ENCODE results near the gene DTHD1. TPM values are rescaled to one million over a fixed set of nuclear protein-coding genes. Genes with fewer than 3 reads are reported as not detected.

DTHD1 gene
- total RNA-seq, 1 donor from 2014 or later, result not detected

DNA sequence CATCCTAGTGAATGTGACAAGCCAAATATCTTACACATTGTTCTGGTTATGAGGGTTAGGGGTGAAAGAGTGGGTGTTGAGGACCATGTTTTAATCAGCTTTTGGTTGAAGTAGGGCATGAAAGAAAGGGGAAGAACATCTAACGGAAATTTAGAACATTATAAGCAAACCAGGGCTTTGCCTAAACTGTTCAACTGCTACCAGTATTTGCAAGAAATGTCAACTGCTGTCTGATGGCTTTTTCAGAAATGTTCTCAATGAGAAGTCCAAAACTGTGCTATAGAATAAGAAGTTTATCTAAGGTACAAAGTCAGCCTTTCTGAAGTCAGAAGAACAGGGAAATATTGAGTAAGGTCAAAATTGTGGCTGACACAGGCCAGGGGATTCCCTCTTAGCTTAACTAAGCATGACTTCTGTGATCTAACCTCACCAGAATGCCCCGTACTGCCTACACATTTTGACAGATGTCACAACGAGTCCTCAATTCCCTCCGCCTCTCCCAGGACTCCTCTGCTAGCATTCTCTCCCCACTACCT, 67.1 kb downstream of the DTHD1 start:
- H3K9ac ChIP-seq (ENCODE audit: low read length), result no peak overlapping the region
- Mint-ChIP-seq H3K9me3 (ENCODE audit: unreplicated experiment) (no peaks in the 10 kb centered on the region), H3K4me1 (ENCODE audit: low read depth, unreplicated experiment) (peaks cover 7% of the 10 kb centered on the region), H3K36me3 (ENCODE audit: low read depth, unreplicated experiment) (no peaks in the 10 kb centered on the region), H3K27ac (ENCODE audit: unreplicated experiment) (no peak overlapping the region), H3K27me3 (ENCODE audit: low read depth, unreplicated experiment) (no peaks in the 10 kb centered on the region), H3K4me3 (ENCODE audit: unreplicated experiment) (no peak overlapping the region)
- no peak overlapping the region for H3K4me3 ChIP-seq (ENCODE audit: insufficient read depth, low read depth, low read length)
- H3K9me3 ChIP-seq (ENCODE audit: insufficient read depth, low read depth, low read length), result no peaks in the 10 kb centered on the region
- no peaks in the 10 kb centered on the region for H4K20me1 ChIP-seq (ENCODE audit: insufficient read depth, low read length)
- no peak overlapping the region for H3K4me2 ChIP-seq (ENCODE audit: low read length)
- H3K4me1 ChIP-seq (ENCODE audit: insufficient read depth, low read length), result peaks cover 8% of the 10 kb centered on the region
- H3K79me2 ChIP-seq (ENCODE audit: insufficient read depth, low read length), result no peaks in the 10 kb centered on the region
- no peaks in the 10 kb centered on the region for H3K36me3 ChIP-seq (ENCODE audit: insufficient read depth, low read length)
- no peak overlapping the region for H2AFZ ChIP-seq (ENCODE audit: low read depth, low read length)
- no peaks in the 10 kb centered on the region for H3K27me3 ChIP-seq (ENCODE audit: insufficient read depth, low read length)
- no peak for TF ChIP-seq EZH2 (IDR thresholded peaks at IDR 0.05; ENCODE audit: insufficient read depth, low read length)
- TF ChIP-seq, protein P1, sequence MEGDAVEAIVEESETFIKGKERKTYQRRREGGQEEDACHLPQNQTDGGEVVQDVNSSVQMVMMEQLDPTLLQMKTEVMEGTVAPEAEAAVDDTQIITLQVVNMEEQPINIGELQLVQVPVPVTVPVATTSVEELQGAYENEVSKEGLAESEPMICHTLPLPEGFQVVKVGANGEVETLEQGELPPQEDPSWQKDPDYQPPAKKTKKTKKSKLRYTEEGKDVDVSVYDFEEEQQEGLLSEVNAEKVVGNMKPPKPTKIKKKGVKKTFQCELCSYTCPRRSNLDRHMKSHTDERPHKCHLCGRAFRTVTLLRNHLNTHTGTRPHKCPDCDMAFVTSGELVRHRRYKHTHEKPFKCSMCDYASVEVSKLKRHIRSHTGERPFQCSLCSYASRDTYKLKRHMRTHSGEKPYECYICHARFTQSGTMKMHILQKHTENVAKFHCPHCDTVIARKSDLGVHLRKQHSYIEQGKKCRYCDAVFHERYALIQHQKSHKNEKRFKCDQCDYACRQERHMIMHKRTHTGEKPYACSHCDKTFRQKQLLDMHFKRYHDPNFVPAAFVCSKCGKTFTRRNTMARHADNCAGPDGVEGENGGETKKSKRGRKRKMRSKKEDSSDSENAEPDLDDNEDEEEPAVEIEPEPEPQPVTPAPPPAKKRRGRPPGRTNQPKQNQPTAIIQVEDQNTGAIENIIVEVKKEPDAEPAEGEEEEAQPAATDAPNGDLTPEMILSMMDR (IDR thresholded peaks at IDR 0.05; ENCODE audit: insufficient read depth, low read depth, low read length), result no peak
- no peak overlapping the region for H3K27ac ChIP-seq (ENCODE audit: low read depth, low read length)
- DNase-seq (ENCODE audit: low read depth), result no peak
- FAIRE-seq, result no peak

DNA sequence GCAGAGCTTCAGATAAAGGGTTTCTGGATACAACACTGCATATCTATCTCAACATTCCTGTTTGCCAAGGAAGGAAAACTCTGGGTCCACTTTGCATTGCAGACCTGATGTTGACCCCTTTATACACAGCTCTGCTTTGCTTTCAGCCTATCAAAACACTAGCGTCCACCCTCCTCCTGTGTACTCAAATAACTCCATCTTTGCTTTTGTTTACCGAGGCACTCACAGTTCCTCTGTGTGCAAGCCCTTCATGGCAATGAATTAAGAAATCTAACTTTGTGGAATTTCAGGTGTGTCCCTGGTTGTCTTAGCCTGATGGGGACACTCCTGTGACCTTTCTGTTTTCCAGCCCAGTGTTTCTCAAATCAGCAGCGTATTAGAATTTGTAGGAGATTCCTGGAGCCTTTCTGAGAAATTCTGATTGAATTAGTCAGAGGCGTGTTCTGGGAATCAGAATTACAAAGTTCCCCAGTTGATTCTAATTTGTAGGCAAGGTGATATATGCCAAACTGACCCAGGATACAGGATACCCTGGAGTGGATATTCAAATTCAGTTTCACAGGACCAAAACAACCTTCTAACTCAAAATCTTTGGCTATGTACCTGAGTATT, 68.6 kb downstream of the DTHD1 start:
- H3K4me3 ChIP-seq (ENCODE audit: insufficient read depth, low read depth, low read length), result no peak overlapping the region
- no peak overlapping the region for H3K9ac ChIP-seq (ENCODE audit: low read length)
- DNase-seq (ENCODE audit: low read depth) (no peak), FAIRE-seq (no peak)
- H4K20me1 ChIP-seq (ENCODE audit: insufficient read depth, low read length), result no peaks in the 10 kb centered on the region
- TF ChIP-seq, protein P1 (IDR thresholded peaks at IDR 0.05; ENCODE audit: insufficient read depth, low read depth, low read length), result no peak
- TF ChIP-seq EZH2 (IDR thresholded peaks at IDR 0.05; ENCODE audit: insufficient read depth, low read length), result no peak
- H3K36me3 Mint-ChIP-seq (ENCODE audit: low read depth, unreplicated experiment), result no peaks in the 10 kb centered on the region
- no peaks in the 10 kb centered on the region for H3K79me2 ChIP-seq (ENCODE audit: insufficient read depth, low read length)
- H3K27ac Mint-ChIP-seq (ENCODE audit: unreplicated experiment), result no peak overlapping the region
- no peaks in the 10 kb centered on the region for H3K27me3 Mint-ChIP-seq (ENCODE audit: low read depth, unreplicated experiment)
- no peaks in the 10 kb centered on the region for H3K36me3 ChIP-seq (ENCODE audit: insufficient read depth, low read length)
- H3K9me3 ChIP-seq (ENCODE audit: insufficient read depth, low read depth, low read length), result no peaks in the 10 kb centered on the region
- H3K27ac ChIP-seq (ENCODE audit: low read depth, low read length), result no peak overlapping the region
- peak overlapping the region; percentile 55 for H3K4me2 ChIP-seq (ENCODE audit: low read length)
- H3K4me1 ChIP-seq (ENCODE audit: insufficient read depth, low read length), result peaks cover 8% of the 10 kb centered on the region
- no peaks in the 10 kb centered on the region for H3K27me3 ChIP-seq (ENCODE audit: insufficient read depth, low read length)
- H3K4me1 Mint-ChIP-seq (ENCODE audit: low read depth, unreplicated experiment), result peaks cover 7% of the 10 kb centered on the region
- H3K4me3 Mint-ChIP-seq (ENCODE audit: unreplicated experiment), result no peak overlapping the region
- no peak overlapping the region for H2AFZ ChIP-seq (ENCODE audit: low read depth, low read length)
- no peaks in the 10 kb centered on the region for H3K9me3 Mint-ChIP-seq (ENCODE audit: unreplicated experiment)

DNA sequence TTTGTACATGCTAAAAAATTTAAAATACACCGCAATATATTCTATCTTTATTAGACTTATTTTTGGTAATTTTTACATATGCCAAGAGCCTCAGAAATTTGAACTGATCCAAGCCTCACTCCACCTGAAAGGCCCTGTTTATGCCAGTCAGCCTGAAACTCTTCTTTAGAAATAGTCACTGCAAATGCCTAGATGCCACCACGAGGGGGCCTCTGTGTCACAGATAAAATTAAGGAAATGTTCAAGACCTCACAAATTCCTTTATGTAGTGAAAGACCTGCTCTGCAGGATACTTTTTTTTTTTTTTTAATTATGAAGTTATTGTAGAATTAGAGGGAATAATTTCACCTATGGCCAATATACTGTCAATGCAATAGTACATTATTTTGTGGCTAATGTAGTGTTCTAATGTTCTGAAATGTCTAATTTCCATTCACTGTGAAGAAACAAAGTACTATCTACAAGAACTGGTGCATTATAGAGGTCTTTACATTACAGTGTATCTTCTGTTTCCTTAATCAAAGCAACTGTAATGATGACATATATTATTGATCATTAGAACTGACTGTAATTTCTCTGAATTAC, 69.8 kb downstream of the DTHD1 start:
- FAIRE-seq (no peak), DNase-seq (ENCODE audit: low read depth) (peak; percentile 13)
- H3K27me3 ChIP-seq (ENCODE audit: insufficient read depth, low read length), result no peaks in the 10 kb centered on the region
- no peak overlapping the region for H3K4me3 Mint-ChIP-seq (ENCODE audit: unreplicated experiment)
- no peak overlapping the region for H3K4me2 ChIP-seq (ENCODE audit: low read length)
- H3K79me2 ChIP-seq (ENCODE audit: insufficient read depth, low read length), result no peaks in the 10 kb centered on the region
- H3K27ac ChIP-seq (ENCODE audit: low read depth, low read length), result no peak overlapping the region
- H3K27me3 Mint-ChIP-seq (ENCODE audit: low read depth, unreplicated experiment), result no peaks in the 10 kb centered on the region
- no peak overlapping the region for H3K27ac Mint-ChIP-seq (ENCODE audit: unreplicated experiment)
- peaks cover 7% of the 10 kb centered on the region for H3K4me1 Mint-ChIP-seq (ENCODE audit: low read depth, unreplicated experiment)
- no peak overlapping the region for H2AFZ ChIP-seq (ENCODE audit: low read depth, low read length)
- TF ChIP-seq EZH2 (IDR thresholded peaks at IDR 0.05; ENCODE audit: insufficient read depth, low read length), result no peak
- TF ChIP-seq, protein P1 (IDR thresholded peaks at IDR 0.05; ENCODE audit: insufficient read depth, low read depth, low read length), result peak; percentile 81
- H3K36me3 Mint-ChIP-seq (ENCODE audit: low read depth, unreplicated experiment), result no peaks in the 10 kb centered on the region
- H3K4me1 ChIP-seq (ENCODE audit: insufficient read depth, low read length), result peaks cover 8% of the 10 kb centered on the region
- no peaks in the 10 kb centered on the region for H3K36me3 ChIP-seq (ENCODE audit: insufficient read depth, low read length)
- no peaks in the 10 kb centered on the region for H3K9me3 ChIP-seq (ENCODE audit: insufficient read depth, low read depth, low read length)
- H4K20me1 ChIP-seq (ENCODE audit: insufficient read depth, low read length), result no peaks in the 10 kb centered on the region
- no peak overlapping the region for H3K9ac ChIP-seq (ENCODE audit: low read length)
- no peaks in the 10 kb centered on the region for H3K9me3 Mint-ChIP-seq (ENCODE audit: unreplicated experiment)
- H3K4me3 ChIP-seq (ENCODE audit: insufficient read depth, low read depth, low read length), result no peak overlapping the region

Data from astrocyte (in vitro differentiated cells and primary cell).